Neural progenitor cell (in vitro differentiated cells): ENCODE measurements around the gene ISG15. TPM values are rescaled to one million over a fixed set of nuclear protein-coding genes. Genes with fewer than 3 reads are reported as not detected.

ENCODE experiments used
- DNase-seq: peaks from one replicate; pipeline ENCODE4 v3.0.0-alpha.2; 2016; ENCODE audit warnings: low spot score
- H2AFZ ChIP-seq: fragments of 200-600 bp; sonication (generic); replicated peaks from 2 replicates; pipeline ENCODE4 v1.6.1; 2016; ENCODE audit warnings: antibody characterized with exemption
- H3F3A ChIP-seq: fragments of 200-600 bp; sonication (generic); 2 replicates; pipeline ENCODE4 v1.6.1; 2016; ENCODE audit warnings: antibody characterized with exemption, low read depth
- H3K27ac ChIP-seq: fragments of 200-600 bp; sonication (generic); 2 replicates; pipeline ENCODE4 v1.5.1; 2016; ENCODE audit warnings: mild to moderate bottlenecking
- H3K27me3 ChIP-seq: fragments of 200-600 bp; sonication (generic); 2 replicates; pipeline ENCODE4 v1.6.1; 2016; ENCODE audit warnings: mild to moderate bottlenecking, moderate library complexity
- H3K36me3 ChIP-seq: fragments of 200-600 bp; sonication (generic); 2 replicates; pipeline ENCODE4 v1.5.1; 2016
- H3K4me1 ChIP-seq: fragments of 200-600 bp; sonication (generic); 2 replicates; pipeline ENCODE4 v1.6.1; 2016; ENCODE audit warnings: mixed run types
- H3K4me2 ChIP-seq: fragments of 200-600 bp; sonication (generic); 2 replicates; pipeline ENCODE4 v1.6.1; 2016
- H3K4me3 ChIP-seq: fragments of 200-600 bp; sonication (generic); 2 replicates; pipeline ENCODE4 v1.5.1; 2016
- H3K79me2 ChIP-seq: fragments of 200-600 bp; sonication (generic); 2 replicates; pipeline ENCODE4 v1.6.1; 2016; ENCODE audit warnings: low read depth
- H3K9ac ChIP-seq: fragments of 200-600 bp; sonication (generic); 2 replicates; pipeline ENCODE4 v1.6.1; 2016
- H3K9me3 ChIP-seq: fragments of 200-600 bp; sonication (generic); 2 replicates; pipeline ENCODE4 v1.5.1; 2016; ENCODE audit warnings: low read depth
- H4K20me1 ChIP-seq: fragments of 200-600 bp; sonication (generic); 2 replicates; pipeline ENCODE4 v1.6.1; 2016; ENCODE audit warnings: low read depth
- H3K27ac Mint-ChIP-seq: 3 replicates; pipeline ENCODE4 v1.8.0; 2021; ENCODE audit warnings: mixed read lengths
- H3K27me3 Mint-ChIP-seq: 2 replicates; pipeline ENCODE4 v1.8.0; 2022; ENCODE audit warnings: low read depth, mild to moderate bottlenecking, inconsistent platforms, moderate library complexity, mixed read lengths; ENCODE audit not compliant: insufficient read depth
- H3K36me3 Mint-ChIP-seq: 3 replicates; pipeline ENCODE4 v1.8.0; 2021; ENCODE audit warnings: mixed read lengths
- H3K4me1 Mint-ChIP-seq: 3 replicates; pipeline ENCODE4 v1.8.0; 2021; ENCODE audit warnings: mixed read lengths
- H3K4me3 Mint-ChIP-seq: 3 replicates; pipeline ENCODE4 v1.8.0; 2021; ENCODE audit warnings: mild to moderate bottlenecking, moderate library complexity, mixed read lengths
- H3K9me3 Mint-ChIP-seq: 3 replicates; pipeline ENCODE4 v1.8.0; 2020; ENCODE audit warnings: mixed read lengths
- EZH2 ChIP-seq: fragments of 200-600 bp; sonication (generic); IDR thresholded peaks from 2 replicates; pipeline ENCODE4 v1.6.1; 2017; ENCODE audit warnings: antibody characterized with exemption, mild to moderate bottlenecking, moderate library complexity
- EZH2phosphoT487 ChIP-seq: fragments of 200-600 bp; sonication (generic); IDR thresholded peaks from 2 replicates; pipeline ENCODE4 v1.6.1; 2017; ENCODE audit warnings: antibody characterized with exemption
- total RNA-seq: library from RNA; depleted of rRNA; stranded (reverse); fragments of >200 nt; gene quantifications from 2 replicates; pipeline ENCODE4 v1.2.3, GENCODE V29; 2015; ENCODE audit warnings: low replicate concordance
- TF ChIP-seq, protein P1 (sequence below): fragments of 200-600 bp; sonication (generic); IDR thresholded peaks from 2 replicates; pipeline ENCODE4 v1.5.1; 2017; ENCODE audit warnings: antibody characterized with exemption, mild to moderate bottlenecking

ISG15 gene
- total RNA-seq, 1 donor from 2014 or later = 22.4 TPM

- Histone ChIP-seq H3F3A (peaks cover 7% of the 10 kb centered on the region), H3K9me3 (no peaks in the 10 kb centered on the region), H3K36me3 (no peaks in the 10 kb centered on the region), H3K27me3 (peaks cover 63% of the 10 kb centered on the region), H3K27ac (no peak overlapping the region), H3K4me3 (no peak overlapping the region), H2AFZ (no peak overlapping the region), H3K4me2 (no peak overlapping the region), H4K20me1 (no peaks in the 10 kb centered on the region), H3K9ac (no peak overlapping the region), H3K4me1 (no peaks in the 10 kb centered on the region), H3K79me2 (no peaks in the 10 kb centered on the region)
- no peak for DNase-seq
- Mint-ChIP-seq H3K4me1 (peaks cover 10% of the 10 kb centered on the region), H3K27me3 (peaks cover 22% of the 10 kb centered on the region), H3K4me3 (no peak overlapping the region), H3K9me3 (peaks cover 4% of the 10 kb centered on the region), H3K27ac (no peak overlapping the region), H3K36me3 (peaks cover 3% of the 10 kb centered on the region)
- TF ChIP-seq EZH2 = no peak
- TF ChIP-seq EZH2phosphoT487 = no peak
- TF ChIP-seq, protein P1, sequence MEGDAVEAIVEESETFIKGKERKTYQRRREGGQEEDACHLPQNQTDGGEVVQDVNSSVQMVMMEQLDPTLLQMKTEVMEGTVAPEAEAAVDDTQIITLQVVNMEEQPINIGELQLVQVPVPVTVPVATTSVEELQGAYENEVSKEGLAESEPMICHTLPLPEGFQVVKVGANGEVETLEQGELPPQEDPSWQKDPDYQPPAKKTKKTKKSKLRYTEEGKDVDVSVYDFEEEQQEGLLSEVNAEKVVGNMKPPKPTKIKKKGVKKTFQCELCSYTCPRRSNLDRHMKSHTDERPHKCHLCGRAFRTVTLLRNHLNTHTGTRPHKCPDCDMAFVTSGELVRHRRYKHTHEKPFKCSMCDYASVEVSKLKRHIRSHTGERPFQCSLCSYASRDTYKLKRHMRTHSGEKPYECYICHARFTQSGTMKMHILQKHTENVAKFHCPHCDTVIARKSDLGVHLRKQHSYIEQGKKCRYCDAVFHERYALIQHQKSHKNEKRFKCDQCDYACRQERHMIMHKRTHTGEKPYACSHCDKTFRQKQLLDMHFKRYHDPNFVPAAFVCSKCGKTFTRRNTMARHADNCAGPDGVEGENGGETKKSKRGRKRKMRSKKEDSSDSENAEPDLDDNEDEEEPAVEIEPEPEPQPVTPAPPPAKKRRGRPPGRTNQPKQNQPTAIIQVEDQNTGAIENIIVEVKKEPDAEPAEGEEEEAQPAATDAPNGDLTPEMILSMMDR = no peak
Measured at GRCh38 chr1:978835-979743, 34.2 kb upstream of the ISG15 start.

- Histone ChIP-seq H4K20me1 (no peaks in the 10 kb centered on the region), H3K9ac (no peak overlapping the region), H3K27me3 (peaks cover 62% of the 10 kb centered on the region), H3K9me3 (no peaks in the 10 kb centered on the region), H3K36me3 (no peaks in the 10 kb centered on the region), H3K4me1 (no peaks in the 10 kb centered on the region), H3K4me3 (no peak overlapping the region), H2AFZ (no peak overlapping the region), H3K4me2 (no peak overlapping the region), H3K27ac (no peak overlapping the region), H3F3A (peaks cover 7% of the 10 kb centered on the region), H3K79me2 (no peaks in the 10 kb centered on the region)
- no peak overlapping the region for H3K4me3 Mint-ChIP-seq
- TF ChIP-seq, protein P1 = no peak
- TF ChIP-seq EZH2phosphoT487 (no peak), EZH2 (no peak)
- no peak overlapping the region for H3K27ac Mint-ChIP-seq
- peaks cover 22% of the 10 kb centered on the region for H3K27me3 Mint-ChIP-seq
- DNase-seq = no peak
- peaks cover 4% of the 10 kb centered on the region for H3K9me3 Mint-ChIP-seq
- peaks cover 10% of the 10 kb centered on the region for H3K4me1 Mint-ChIP-seq
- H3K36me3 Mint-ChIP-seq = peaks cover 3% of the 10 kb centered on the region
Measured at GRCh38 chr1:979744-980072, 33.6 kb upstream of the ISG15 start.

DNA sequence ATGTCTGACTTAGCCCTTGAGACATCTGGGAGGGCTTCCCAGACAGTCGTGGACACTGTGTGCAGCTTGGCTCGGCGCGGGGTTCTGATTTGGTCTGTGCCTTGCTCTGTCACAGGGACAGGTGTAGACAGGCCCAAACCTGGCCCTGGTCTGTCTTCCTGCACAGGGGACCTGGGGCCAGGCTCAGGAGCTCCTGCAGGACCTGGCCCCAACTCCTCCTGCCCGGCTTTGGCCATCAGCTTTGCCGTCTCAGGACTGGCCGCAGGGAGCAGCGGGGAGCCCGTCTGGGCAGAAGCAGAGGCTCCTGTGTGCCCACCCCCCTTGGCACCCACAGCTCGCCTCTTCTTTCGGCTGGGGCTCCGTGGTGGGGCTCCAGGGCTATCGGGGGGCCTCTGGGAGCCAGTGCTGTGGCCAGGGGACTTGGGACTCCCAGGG, 33.1 kb upstream of the ISG15 start:
- Histone ChIP-seq H3K27ac (no peak overlapping the region), H3K4me2 (no peak overlapping the region), H3F3A (peaks cover 7% of the 10 kb centered on the region), H3K27me3 (peaks cover 62% of the 10 kb centered on the region), H3K9ac (no peak overlapping the region), H3K79me2 (no peaks in the 10 kb centered on the region), H2AFZ (no peak overlapping the region), H3K36me3 (no peaks in the 10 kb centered on the region), H4K20me1 (no peaks in the 10 kb centered on the region), H3K4me1 (no peaks in the 10 kb centered on the region), H3K4me3 (no peak overlapping the region), H3K9me3 (no peaks in the 10 kb centered on the region)
- Mint-ChIP-seq H3K4me3 (no peak overlapping the region), H3K4me1 (peaks cover 10% of the 10 kb centered on the region), H3K27ac (no peak overlapping the region), H3K36me3 (peaks cover 3% of the 10 kb centered on the region), H3K27me3 (peaks cover 22% of the 10 kb centered on the region), H3K9me3 (peaks cover 4% of the 10 kb centered on the region)
- DNase-seq = no peak
- TF ChIP-seq, protein P1 = no peak
- TF ChIP-seq EZH2phosphoT487 = no peak
- no peak for TF ChIP-seq EZH2
